WTC11 (cell line): ENCODE measurements around the gene INF2. TPM values are rescaled to one million over a fixed set of nuclear protein-coding genes. Genes with fewer than 3 reads are reported as not detected.

Experiments
- ATAC-seq: fragments of 200-7000 bp; cut with Tn5 transposase; 2 replicates; pipeline ENCODE4 v1.10.0; 2021; ENCODE audit warnings: mild to moderate bottlenecking, moderate library complexity
- CTCF ChIA-PET: fragments of 300-600 bp; sonication (Branson Sonifier 250); formaldehyde crosslinking; loops from one replicate; lab custom pipeline; 2021; ENCODE audit warnings: antibody characterized with exemption; lab: Charles Lee
- POLR2A ChIA-PET: fragments of 350-600 bp; sonication (Branson Sonifier 250); formaldehyde crosslinking; loops from one replicate; lab custom pipeline; 2021; ENCODE audit warnings: antibody characterized with exemption; lab: Charles Lee
- DNase-seq: peaks from one replicate; pipeline ENCODE4 v3.0.0; 2021; ENCODE audit warnings: low spot score
- H3K27ac Mint-ChIP-seq: 2 replicates; pipeline ENCODE4 v1.8.0; 2021; ENCODE audit warnings: mixed read lengths
- H3K27me3 Mint-ChIP-seq: 2 replicates; pipeline ENCODE4 v1.8.0; 2021; ENCODE audit warnings: low read depth, mild to moderate bottlenecking, moderate library complexity, mixed read lengths
- H3K36me3 Mint-ChIP-seq: 2 replicates; pipeline ENCODE4 v1.8.0; 2021; ENCODE audit warnings: mixed read lengths
- H3K4me1 Mint-ChIP-seq: 2 replicates; pipeline ENCODE4 v1.8.0; 2022; ENCODE audit warnings: mixed read lengths
- H3K4me3 Mint-ChIP-seq: 2 replicates; pipeline ENCODE4 v1.8.0; 2021; ENCODE audit warnings: mild to moderate bottlenecking, moderate library complexity, mixed read lengths
- H3K9me3 Mint-ChIP-seq: 2 replicates; pipeline ENCODE4 v1.8.0; 2021; ENCODE audit warnings: mixed read lengths
- CBFB ChIP-seq: sonication (generic); formaldehyde crosslinking; IDR thresholded peaks from 2 replicates; pipeline ENCODE4 v1.8.1; 2022; ENCODE audit warnings: mild to moderate bottlenecking, low read depth, missing genetic modification reagents
- E2F1 ChIP-seq: sonication (generic); formaldehyde crosslinking; IDR thresholded peaks from 2 replicates; pipeline ENCODE4 v1.8.0; 2022; ENCODE audit warnings: mild to moderate bottlenecking, missing genetic modification reagents
- ESRRA ChIP-seq: sonication (generic); formaldehyde crosslinking; IDR thresholded peaks from 2 replicates; pipeline ENCODE4 v1.8.1; 2022; ENCODE audit warnings: mild to moderate bottlenecking, missing genetic modification reagents, borderline replicate concordance
- GABPB1 ChIP-seq: sonication (generic); formaldehyde crosslinking; IDR thresholded peaks from 2 replicates; pipeline ENCODE4 v1.8.1; 2023; ENCODE audit warnings: mild to moderate bottlenecking, missing genetic modification reagents
- MYBL2 ChIP-seq: sonication (generic); formaldehyde crosslinking; IDR thresholded peaks from 2 replicates; pipeline ENCODE4 v1.8.1; 2023; ENCODE audit warnings: mild to moderate bottlenecking, moderate library complexity, missing genetic modification reagents
- TEAD1 ChIP-seq: sonication (generic); formaldehyde crosslinking; IDR thresholded peaks from 2 replicates; pipeline ENCODE4 v1.8.0; 2022; ENCODE audit warnings: mild to moderate bottlenecking, missing genetic modification reagents
- TEAD4 ChIP-seq: sonication (generic); formaldehyde crosslinking; IDR thresholded peaks from 2 replicates; pipeline ENCODE4 v1.8.0; 2022; ENCODE audit warnings: mild to moderate bottlenecking, missing genetic modification reagents
- ZBTB43 ChIP-seq: sonication (generic); formaldehyde crosslinking; IDR thresholded peaks from 2 replicates; pipeline ENCODE4 v1.8.1; 2023; ENCODE audit warnings: mild to moderate bottlenecking, missing genetic modification reagents
- ZNF219 ChIP-seq: sonication (generic); formaldehyde crosslinking; IDR thresholded peaks from 2 replicates; pipeline ENCODE4 v1.8.0; 2023; ENCODE audit warnings: missing genetic modification reagents, mild to moderate bottlenecking, borderline replicate concordance
- total RNA-seq: library from RNA; stranded (reverse); gene quantifications from 3 replicates; pipeline ENCODE4 v1.2.3, GENCODE V29; 2021
- TF ChIP-seq, protein P1 (sequence below): sonication (generic); formaldehyde crosslinking; IDR thresholded peaks from 2 replicates; pipeline ENCODE4 v1.8.1; 2022; ENCODE audit warnings: mild to moderate bottlenecking, missing genetic modification reagents, moderate library complexity, borderline replicate concordance
- TF ChIP-seq, protein P2 (sequence below): sonication (generic); formaldehyde crosslinking; IDR thresholded peaks from 2 replicates; pipeline ENCODE4 v1.8.0; 2023; ENCODE audit warnings: mild to moderate bottlenecking, missing genetic modification reagents
- TF ChIP-seq, protein P3 (sequence below): fragments of 250-450 bp; sonication (Bioruptor Pico); IDR thresholded peaks from 2 replicates; pipeline ENCODE4 v1.9.0; 2021; ENCODE audit warnings: mild to moderate bottlenecking, borderline replicate concordance

Gene INF2
- total RNA-seq, 1 experiment from 2014 or later: 82.4 TPM

DNA sequence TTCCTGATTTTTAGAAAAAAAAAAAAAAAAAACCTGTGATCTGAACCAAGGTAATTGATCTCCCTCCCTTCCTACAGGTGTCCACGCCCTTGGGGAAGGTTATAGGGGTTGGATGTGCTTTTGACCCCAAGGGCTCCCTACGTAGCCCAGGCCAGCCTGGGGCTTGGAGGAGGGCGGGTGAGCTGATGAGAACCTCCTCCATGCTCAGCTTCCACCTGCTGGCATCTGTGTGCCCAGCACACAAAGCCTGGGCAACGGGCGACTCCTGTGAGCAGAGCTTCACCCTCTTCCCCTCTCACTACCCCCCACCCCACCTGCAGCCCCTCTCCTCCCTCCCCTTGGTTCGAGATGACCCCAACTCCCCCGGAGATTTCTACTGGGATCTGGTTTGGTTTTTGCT, 25.3 kb upstream of the INF2 start (continued):
- TF ChIP-seq ZBTB43 (CRISPR knock-in tag): no peak
- no peak for TF ChIP-seq TEAD1 (CRISPR knock-in tag)
- TF ChIP-seq, protein P1, sequence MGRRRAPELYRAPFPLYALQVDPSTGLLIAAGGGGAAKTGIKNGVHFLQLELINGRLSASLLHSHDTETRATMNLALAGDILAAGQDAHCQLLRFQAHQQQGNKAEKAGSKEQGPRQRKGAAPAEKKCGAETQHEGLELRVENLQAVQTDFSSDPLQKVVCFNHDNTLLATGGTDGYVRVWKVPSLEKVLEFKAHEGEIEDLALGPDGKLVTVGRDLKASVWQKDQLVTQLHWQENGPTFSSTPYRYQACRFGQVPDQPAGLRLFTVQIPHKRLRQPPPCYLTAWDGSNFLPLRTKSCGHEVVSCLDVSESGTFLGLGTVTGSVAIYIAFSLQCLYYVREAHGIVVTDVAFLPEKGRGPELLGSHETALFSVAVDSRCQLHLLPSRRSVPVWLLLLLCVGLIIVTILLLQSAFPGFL (CRISPR knock-in tag): no peak
- no peak for TF ChIP-seq E2F1
- TF ChIP-seq, protein P2, sequence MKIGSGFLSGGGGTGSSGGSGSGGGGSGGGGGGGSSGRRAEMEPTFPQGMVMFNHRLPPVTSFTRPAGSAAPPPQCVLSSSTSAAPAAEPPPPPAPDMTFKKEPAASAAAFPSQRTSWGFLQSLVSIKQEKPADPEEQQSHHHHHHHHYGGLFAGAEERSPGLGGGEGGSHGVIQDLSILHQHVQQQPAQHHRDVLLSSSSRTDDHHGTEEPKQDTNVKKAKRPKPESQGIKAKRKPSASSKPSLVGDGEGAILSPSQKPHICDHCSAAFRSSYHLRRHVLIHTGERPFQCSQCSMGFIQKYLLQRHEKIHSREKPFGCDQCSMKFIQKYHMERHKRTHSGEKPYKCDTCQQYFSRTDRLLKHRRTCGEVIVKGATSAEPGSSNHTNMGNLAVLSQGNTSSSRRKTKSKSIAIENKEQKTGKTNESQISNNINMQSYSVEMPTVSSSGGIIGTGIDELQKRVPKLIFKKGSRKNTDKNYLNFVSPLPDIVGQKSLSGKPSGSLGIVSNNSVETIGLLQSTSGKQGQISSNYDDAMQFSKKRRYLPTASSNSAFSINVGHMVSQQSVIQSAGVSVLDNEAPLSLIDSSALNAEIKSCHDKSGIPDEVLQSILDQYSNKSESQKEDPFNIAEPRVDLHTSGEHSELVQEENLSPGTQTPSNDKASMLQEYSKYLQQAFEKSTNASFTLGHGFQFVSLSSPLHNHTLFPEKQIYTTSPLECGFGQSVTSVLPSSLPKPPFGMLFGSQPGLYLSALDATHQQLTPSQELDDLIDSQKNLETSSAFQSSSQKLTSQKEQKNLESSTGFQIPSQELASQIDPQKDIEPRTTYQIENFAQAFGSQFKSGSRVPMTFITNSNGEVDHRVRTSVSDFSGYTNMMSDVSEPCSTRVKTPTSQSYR (CRISPR knock-in tag): no peak
- no peak for TF ChIP-seq ESRRA

DNA sequence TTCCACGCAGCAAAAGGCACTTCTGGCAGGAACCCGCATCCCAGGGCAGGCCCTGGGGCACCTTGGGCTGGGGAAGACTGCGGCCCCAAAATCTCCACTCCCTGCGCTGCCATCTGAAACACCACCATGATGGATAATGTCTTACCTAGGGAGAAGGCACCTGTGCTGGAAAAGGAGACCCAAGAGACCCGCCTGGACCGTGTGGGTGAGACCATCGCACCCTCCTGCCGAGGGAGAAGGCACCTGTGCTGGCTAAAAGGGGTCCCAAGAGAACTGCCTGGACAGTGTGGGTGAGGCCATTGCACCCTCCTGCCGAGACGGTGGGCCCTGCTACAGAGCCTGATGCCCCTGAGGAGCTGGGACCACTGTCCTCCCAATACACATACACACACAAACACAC, 24.8 kb upstream of the INF2 start:
- H3K36me3 Mint-ChIP-seq: 0 out of 2 replicates have a peak, but pooled peaks cover 5% of the 10 kb centered on the region
- H3K4me1 Mint-ChIP-seq: peaks cover 15% of the 10 kb centered on the region
- no peak overlapping the region for H3K27ac Mint-ChIP-seq
- no peaks in the 10 kb centered on the region; the same call in none of the 2 replicates for H3K27me3 Mint-ChIP-seq
- CTCF ChIA-PET: interaction anchor here (1.8 to 1.9 kb wide), 2 partner anchors 23 to 44 kb away, joined by 13 to 14 read pairs; no protein-coding TSS in a partner anchor
- ATAC-seq: no peak
- TF ChIP-seq TEAD4 (CRISPR knock-in tag) (no peak), TEAD1 (CRISPR knock-in tag) (no peak), MYBL2 (CRISPR knock-in tag) (no peak), GABPB1 (CRISPR knock-in tag) (no peak), CBFB (CRISPR knock-in tag) (no peak)
- TF ChIP-seq, all 79 proteins: peak for 0
- Mint-ChIP-seq H3K4me3 (no peak overlapping the region), H3K9me3 (peaks cover 7% of the 10 kb centered on the region)
- no peak for DNase-seq
- POLR2A ChIA-PET: interaction anchor here (0.5 to 2.0 kb wide), 2 partner anchors 11 to 13 kb away, joined by 4 to 14 read pairs; no protein-coding TSS in a partner anchor

- POLR2A ChIA-PET: interaction anchor here (1.0 to 2.0 kb wide), 2 partner anchors 9 to 12 kb away, joined by 3 to 14 read pairs; no protein-coding TSS in a partner anchor
- TF ChIP-seq, protein P3, sequence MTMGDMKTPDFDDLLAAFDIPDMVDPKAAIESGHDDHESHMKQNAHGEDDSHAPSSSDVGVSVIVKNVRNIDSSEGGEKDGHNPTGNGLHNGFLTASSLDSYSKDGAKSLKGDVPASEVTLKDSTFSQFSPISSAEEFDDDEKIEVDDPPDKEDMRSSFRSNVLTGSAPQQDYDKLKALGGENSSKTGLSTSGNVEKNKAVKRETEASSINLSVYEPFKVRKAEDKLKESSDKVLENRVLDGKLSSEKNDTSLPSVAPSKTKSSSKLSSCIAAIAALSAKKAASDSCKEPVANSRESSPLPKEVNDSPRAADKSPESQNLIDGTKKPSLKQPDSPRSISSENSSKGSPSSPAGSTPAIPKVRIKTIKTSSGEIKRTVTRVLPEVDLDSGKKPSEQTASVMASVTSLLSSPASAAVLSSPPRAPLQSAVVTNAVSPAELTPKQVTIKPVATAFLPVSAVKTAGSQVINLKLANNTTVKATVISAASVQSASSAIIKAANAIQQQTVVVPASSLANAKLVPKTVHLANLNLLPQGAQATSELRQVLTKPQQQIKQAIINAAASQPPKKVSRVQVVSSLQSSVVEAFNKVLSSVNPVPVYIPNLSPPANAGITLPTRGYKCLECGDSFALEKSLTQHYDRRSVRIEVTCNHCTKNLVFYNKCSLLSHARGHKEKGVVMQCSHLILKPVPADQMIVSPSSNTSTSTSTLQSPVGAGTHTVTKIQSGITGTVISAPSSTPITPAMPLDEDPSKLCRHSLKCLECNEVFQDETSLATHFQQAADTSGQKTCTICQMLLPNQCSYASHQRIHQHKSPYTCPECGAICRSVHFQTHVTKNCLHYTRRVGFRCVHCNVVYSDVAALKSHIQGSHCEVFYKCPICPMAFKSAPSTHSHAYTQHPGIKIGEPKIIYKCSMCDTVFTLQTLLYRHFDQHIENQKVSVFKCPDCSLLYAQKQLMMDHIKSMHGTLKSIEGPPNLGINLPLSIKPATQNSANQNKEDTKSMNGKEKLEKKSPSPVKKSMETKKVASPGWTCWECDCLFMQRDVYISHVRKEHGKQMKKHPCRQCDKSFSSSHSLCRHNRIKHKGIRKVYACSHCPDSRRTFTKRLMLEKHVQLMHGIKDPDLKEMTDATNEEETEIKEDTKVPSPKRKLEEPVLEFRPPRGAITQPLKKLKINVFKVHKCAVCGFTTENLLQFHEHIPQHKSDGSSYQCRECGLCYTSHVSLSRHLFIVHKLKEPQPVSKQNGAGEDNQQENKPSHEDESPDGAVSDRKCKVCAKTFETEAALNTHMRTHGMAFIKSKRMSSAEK (CRISPR knock-in tag): no peak
- TF ChIP-seq ZNF219 (CRISPR knock-in tag): no peak
These were observed 24.2 kb upstream of the INF2 start for GRCh38 chr14:104665114-104665656.

More at GRCh38 chr14:104665114-104665656, 24.2 kb upstream of the INF2 start:
- Mint-ChIP-seq H3K4me3 (no peak overlapping the region), H3K27ac (peak overlapping the region; percentile 8; the same call in 1 of the 2 replicates), H3K36me3 (0 out of 2 replicates have a peak, but pooled peaks cover 5% of the 10 kb centered on the region), H3K4me1 (peaks cover 15% of the 10 kb centered on the region), H3K27me3 (no peaks in the 10 kb centered on the region; the same call in none of the 2 replicates), H3K9me3 (peaks cover 7% of the 10 kb centered on the region)
- no peak for DNase-seq
- CTCF ChIA-PET: interaction anchor here (0.8 to 1.9 kb wide), 18 partner anchors 9 to 229 kb away, joined by 3 to 35 read pairs (median 4); partner anchors contain the start of gene SIVA1
- peak; percentile 9; the same call in 1 of the 2 replicates for ATAC-seq
